PC-3 (cell line): ENCODE measurements around the gene MARK3. TPM values are rescaled to one million over a fixed set of nuclear protein-coding genes. Genes with fewer than 3 reads are reported as not detected.

Experiments used
- ATAC-seq: fragments of 200-7000 bp; cut with Tn5 transposase; 2 replicates; pipeline ENCODE4 v1.9.1; 2020; ENCODE audit warnings: mild to moderate bottlenecking, moderate library complexity
- BruUV-seq: library from RNA; stranded (reverse); fragments of 400-500 nt; replicated peaks from 2 replicates; lab custom pipeline; 2021; lab: Mats Ljungman, UMichigan
- CTCF ChIA-PET: fragments of 300-600 bp; sonication (Branson Sonifier 250); formaldehyde crosslinking; loops from one replicate; lab custom pipeline; 2022; ENCODE audit warnings: antibody characterized with exemption; lab: Charles Lee
- POLR2A ChIA-PET: fragments of 300-600 bp; sonication (Branson Sonifier 250); formaldehyde crosslinking; loops from one replicate; lab custom pipeline; 2022; ENCODE audit warnings: antibody characterized with exemption; ENCODE audit not compliant: unreplicated experiment; lab: Charles Lee
- DNase-seq: peaks from one replicate; pipeline ENCODE4 v3.0.0-alpha.2; 2015
- H2AFZ ChIP-seq: fragments of 300-600 bp; sonication (generic); 2 replicates; pipeline ENCODE4 v1.6.0; 2016; ENCODE audit warnings: antibody characterized with exemption, low read length
- H3F3A ChIP-seq: fragments of 300-600 bp; sonication (generic); one replicate; pipeline ENCODE4 v1.6.0; 2017; ENCODE audit warnings: antibody characterized with exemption, low read length, control low read depth, mild to moderate bottlenecking; ENCODE audit not compliant: unreplicated experiment
- H3K27ac ChIP-seq: fragments of 300-600 bp; sonication (generic); 2 replicates; pipeline ENCODE4 v1.5.1; 2016; ENCODE audit warnings: mild to moderate bottlenecking, low read length
- H3K27me3 ChIP-seq: fragments of 300-600 bp; sonication (generic); 2 replicates; pipeline ENCODE4 v1.6.1; 2016; ENCODE audit warnings: low read length, mixed read lengths
- H3K36me3 ChIP-seq: fragments of 300-600 bp; sonication (generic); 2 replicates; pipeline ENCODE4 v1.6.1; 2016; ENCODE audit warnings: low read depth, mixed run types, low read length, mixed read lengths
- H3K4me1 ChIP-seq: fragments of 300-600 bp; sonication (generic); 2 replicates; pipeline ENCODE4 v1.5.1; 2016; ENCODE audit warnings: low read length; ENCODE audit not compliant: insufficient read depth
- H3K4me2 ChIP-seq: fragments of 300-600 bp; sonication (generic); 2 replicates; pipeline ENCODE4 v1.6.0; 2016; ENCODE audit warnings: low read length
- H3K4me3 ChIP-seq: fragments of 300-600 bp; sonication (generic); 2 replicates; pipeline ENCODE4 v1.5.1; 2016; ENCODE audit warnings: mild to moderate bottlenecking, low read length, mixed read lengths
- H3K79me2 ChIP-seq: fragments of 300-600 bp; sonication (generic); 2 replicates; pipeline ENCODE4 v1.6.1; 2017; ENCODE audit warnings: low read length, mixed read lengths
- H3K9ac ChIP-seq: fragments of 300-600 bp; sonication (generic); 2 replicates; pipeline ENCODE4 v1.6.0; 2016; ENCODE audit warnings: mild to moderate bottlenecking, low read length
- H3K9me2 ChIP-seq: fragments of 300-600 bp; sonication (generic); replicated peaks from 2 replicates; pipeline ENCODE4 v1.6.1; 2016; ENCODE audit warnings: mixed run types, low read length, mixed read lengths
- H3K9me3 ChIP-seq: fragments of 300-600 bp; sonication (generic); 2 replicates; pipeline ENCODE4 v1.6.1; 2016; ENCODE audit warnings: low read length, mixed read lengths
- H4K20me1 ChIP-seq: fragments of 300-600 bp; sonication (generic); 2 replicates; pipeline ENCODE4 v1.6.1; 2016; ENCODE audit warnings: low read length, mixed read lengths
- CTCF ChIP-seq: fragments of 300-600 bp; sonication (generic); conservative IDR thresholded peaks from 2 replicates; pipeline ENCODE4 v1.5.1; 2017; ENCODE audit warnings: antibody characterized with exemption, low read depth, mild to moderate bottlenecking, low read length
- EZH2 ChIP-seq: fragments of 300-600 bp; sonication (generic); IDR thresholded peaks from one replicate; pipeline ENCODE4 v1.6.1; 2017; ENCODE audit warnings: antibody characterized with exemption, mild to moderate bottlenecking, low read length; ENCODE audit not compliant: unreplicated experiment
- EZH2phosphoT487 ChIP-seq: fragments of 300-600 bp; sonication (generic); IDR thresholded peaks from 2 replicates; pipeline ENCODE4 v1.6.1; 2018; ENCODE audit warnings: mild to moderate bottlenecking, antibody characterized with exemption, low read length, borderline replicate concordance
- intact Hi-C: fragments of 100-400 bp; cut with micrococcal nuclease; formaldehyde crosslinking; loops from 2 replicates; pipeline ENCODE4 v1.9.0; 2023
- total RNA-seq: library from RNA; depleted of rRNA; stranded (reverse); fragments of >200 nt; gene quantifications from 2 replicates; pipeline ENCODE4 v1.2.3, GENCODE V29; 2014

MARK3 gene
- total RNA-seq, 1 experiment from 2014 or later, result 69.9 TPM

- Histone ChIP-seq H3K9me2 (no peaks in the 10 kb centered on the region), H3K79me2 (0 out of 2 replicates have a peak, but pooled peaks cover 4% of the 10 kb centered on the region), H3K4me1 (peaks cover 9% of the 10 kb centered on the region), H3K9me3 (no peaks in the 10 kb centered on the region), H3K9ac (no peak overlapping the region), H2AFZ (no peak overlapping the region), H3K27ac (no peak overlapping the region), H3F3A (no peaks in the 10 kb centered on the region), H3K27me3 (no peaks in the 10 kb centered on the region), H3K36me3 (no peaks in the 10 kb centered on the region), H3K4me2 (no peak overlapping the region), H3K4me3 (no peak overlapping the region), H4K20me1 (peaks cover 7% of the 10 kb centered on the region; the same call in 1 of the 2 replicates)
- no peak for ATAC-seq
- DNase-seq, result no peak
- ChIA-PET CTCF (no interaction called here), POLR2A (interaction anchor here (0.6 kb wide), 1 partner anchor 12 kb away, joined by 3 read pairs; no protein-coding TSS in a partner anchor)
- TF ChIP-seq CTCF, result no peak
- no peak for TF ChIP-seq EZH2phosphoT487
- BruUV-seq, result TSS peak; percentile 65
- intact Hi-C loops, result no loop called here
Observed at GRCh38 chr14:103519837-103520212, 134.6 kb downstream of the MARK3 start.

GRCh38 chr14:103520269-103520656 is 135.0 kb downstream of the MARK3 start:
- H3K79me2 ChIP-seq, result 0 out of 2 replicates have a peak, but pooled peaks cover 4% of the 10 kb centered on the region
- no peaks in the 10 kb centered on the region for H3K27me3 ChIP-seq
- ChIA-PET CTCF (interaction anchor here (1.4 to 1.5 kb wide), 2 partner anchors 21 to 27 kb away, joined by 7 to 8 read pairs; no protein-coding TSS in a partner anchor), POLR2A (interaction anchor here (0.6 kb wide), 1 partner anchor 20 kb away, joined by 5 read pairs; no protein-coding TSS in a partner anchor)
- no peak overlapping the region for H3K27ac ChIP-seq
- ATAC-seq (no peak), DNase-seq (no peak)
- H3K4me3 ChIP-seq, result no peak overlapping the region
- H3K36me3 ChIP-seq, result no peaks in the 10 kb centered on the region
- no peak overlapping the region for H3K9ac ChIP-seq
- H3K4me2 ChIP-seq, result peak overlapping the region; percentile 99
- no peaks in the 10 kb centered on the region for H3K9me3 ChIP-seq
- intact Hi-C loops, result no loop called here
- H3K4me1 ChIP-seq, result peaks cover 9% of the 10 kb centered on the region
- H2AFZ ChIP-seq, result no peak overlapping the region
- no TSS peak for BruUV-seq
- H4K20me1 ChIP-seq, result peaks cover 7% of the 10 kb centered on the region; the same call in 1 of the 2 replicates
- no peaks in the 10 kb centered on the region for H3K9me2 ChIP-seq
- TF ChIP-seq EZH2phosphoT487, result no peak
- TF ChIP-seq EZH2, result no peak
- TF ChIP-seq CTCF, result no peak
- H3F3A ChIP-seq, result no peaks in the 10 kb centered on the region
